Thoracic aorta (tissue), 2 donors: ENCODE data around the gene RAB37. TPM values are rescaled to one million over a fixed set of nuclear protein-coding genes. Genes with fewer than 3 reads are reported as not detected.

Source experiments
- ATAC-seq: fragments of 150-250 bp; one replicate; pipeline ENCODE4 v1.8.0; 2017; ENCODE audit warnings: low read depth; ENCODE audit not compliant: insufficient number of reproducible peaks, low FRiP score
- DNase-seq: peaks from one replicate; pipeline ENCODE4 v3.0.0-alpha.2; 2020; ENCODE audit warnings: low spot score
- H3K27ac ChIP-seq, 2 donors: fragments of 200-600 bp; sonication (generic); 1 replicate in 1 of 2; 2 replicates in 1 of 2; pipeline ENCODE4 v1.5.1; 2016; ENCODE audit warnings: mild to moderate bottlenecking in 2 of 2, moderate library complexity in 2 of 2
- H3K27me3 ChIP-seq: fragments of 200-600 bp; sonication (generic); replicated peaks from 2 replicates; pipeline ENCODE4 v1.6.0; 2016; ENCODE audit warnings: mild to moderate bottlenecking; ENCODE audit not compliant: insufficient read depth
- H3K36me3 ChIP-seq: fragments of 200-600 bp; sonication (generic); one replicate; pipeline ENCODE4 v1.5.1; 2016
- H3K4me1 ChIP-seq, 2 donors: fragments of 200-600 bp; sonication (generic); 1 replicate in 1 of 2; 2 replicates in 1 of 2; pipeline versions ENCODE4 v1.5.1 to v1.6.0; 2016; ENCODE audit warnings: low read depth in 2 of 2, mild to moderate bottlenecking in 1 of 2; ENCODE audit not compliant: control insufficient read depth in 1 of 2
- H3K4me3 ChIP-seq: fragments of 200-600 bp; sonication (generic); 2 replicates; pipeline ENCODE4 v1.5.1; 2016; ENCODE audit warnings: mild to moderate bottlenecking
- H3K9me3 ChIP-seq: fragments of 200-600 bp; sonication (generic); 2 replicates; pipeline ENCODE4 v1.5.1; 2016
- CTCF ChIP-seq: fragments of 200-600 bp; sonication (generic); IDR thresholded peaks from one replicate; pipeline ENCODE4 v1.5.1; 2019; ENCODE audit warnings: antibody characterized with exemption
- total RNA-seq, 2 donors: library from RNA; depleted of rRNA; stranded (reverse); fragments of >200 nt; gene quantifications; one replicate each; pipeline versions ENCODE4 v1.1.0 to v1.2.3, GENCODE V29; 2016

Gene RAB37
- total RNA-seq, 2 donors from 2014 or later, result 2.2 to 3.2 TPM

GRCh38 chr17:74785096-74785980 lies 48.3 kb downstream of the RAB37 start:
- no peak for ATAC-seq

DNA sequence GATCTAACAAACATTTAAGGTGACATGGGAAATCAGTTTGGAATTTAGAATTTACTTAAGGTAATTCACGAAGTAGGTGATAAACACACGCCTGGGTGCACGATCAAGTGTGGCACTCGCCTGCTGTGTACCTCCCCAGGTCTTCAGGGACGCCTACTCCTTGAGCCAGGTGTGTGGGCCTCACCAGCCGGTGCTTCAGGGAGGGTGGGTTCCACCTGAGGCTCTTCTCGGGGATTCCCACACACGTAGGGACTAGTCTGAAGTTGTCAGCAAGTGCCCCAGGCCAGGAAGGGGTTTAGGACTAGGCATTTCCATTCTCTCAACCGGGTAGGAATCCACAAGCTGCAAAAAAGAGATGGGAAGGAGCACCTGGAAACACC lies 48.9 kb downstream of the RAB37 start:
- H3K9me3 ChIP-seq, result no peaks in the 10 kb centered on the region
- no peak overlapping the region for H3K4me3 ChIP-seq
- H3K27me3 ChIP-seq, result no peaks in the 10 kb centered on the region
- H3K27ac ChIP-seq, result no peak overlapping the region
- no peak for TF ChIP-seq CTCF
- H3K4me1 ChIP-seq, result no peaks in the 10 kb centered on the region
- no peak for DNase-seq
- peaks cover 18% of the 10 kb centered on the region for H3K36me3 ChIP-seq
- no peak for ATAC-seq

More at GRCh38 chr17:74785096-74785980, 48.3 kb downstream of the RAB37 start:
- H3K4me1 ChIP-seq, result no peaks in the 10 kb centered on the region
- H3K9me3 ChIP-seq, result no peaks in the 10 kb centered on the region
- H3K4me3 ChIP-seq, result no peak overlapping the region
- peaks cover 12% of the 10 kb centered on the region for H3K36me3 ChIP-seq
- no peak overlapping the region for H3K27ac ChIP-seq
- DNase-seq, result no peak
- no peaks in the 10 kb centered on the region for H3K27me3 ChIP-seq
- no peak for TF ChIP-seq CTCF

DNA sequence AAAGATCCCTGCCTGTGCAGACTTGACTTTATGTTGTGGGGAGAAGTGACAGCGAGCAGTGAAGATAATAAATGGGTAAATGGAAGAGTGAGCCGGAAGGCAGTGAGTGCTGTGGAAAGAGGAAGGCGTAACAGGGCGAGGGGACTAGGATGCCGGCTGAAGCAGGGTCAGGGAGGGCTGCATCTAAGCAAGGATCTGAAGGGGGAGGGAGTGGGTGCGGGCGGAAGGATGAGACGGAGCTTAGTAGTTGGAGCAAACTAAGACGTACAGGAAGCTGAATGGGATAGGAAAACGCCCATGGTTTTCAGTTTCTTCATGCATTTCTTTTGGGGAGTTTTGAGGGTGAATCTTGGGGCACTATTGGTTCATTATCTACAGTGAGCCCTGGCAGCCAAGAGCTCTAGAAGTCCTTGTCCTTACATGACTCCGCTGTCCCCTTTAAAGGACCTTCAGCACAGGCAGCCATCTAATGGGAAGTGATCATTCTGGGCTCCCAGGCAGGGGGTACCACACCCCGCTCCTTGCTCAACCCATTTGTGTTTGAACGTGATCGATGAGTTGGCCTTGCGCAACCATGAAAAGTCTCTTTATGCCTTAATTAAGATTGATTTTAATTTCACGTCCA lies 49.5 kb downstream of the RAB37 start:
- Histone ChIP-seq H3K4me1 (no peaks in the 10 kb centered on the region), H3K27me3 (no peaks in the 10 kb centered on the region), H3K36me3 (peaks cover 18% of the 10 kb centered on the region), H3K27ac (no peak overlapping the region), H3K9me3 (no peaks in the 10 kb centered on the region), H3K4me3 (no peak overlapping the region)
- DNase-seq (no peak), ATAC-seq (no peak)
- TF ChIP-seq CTCF, result no peak

DNA sequence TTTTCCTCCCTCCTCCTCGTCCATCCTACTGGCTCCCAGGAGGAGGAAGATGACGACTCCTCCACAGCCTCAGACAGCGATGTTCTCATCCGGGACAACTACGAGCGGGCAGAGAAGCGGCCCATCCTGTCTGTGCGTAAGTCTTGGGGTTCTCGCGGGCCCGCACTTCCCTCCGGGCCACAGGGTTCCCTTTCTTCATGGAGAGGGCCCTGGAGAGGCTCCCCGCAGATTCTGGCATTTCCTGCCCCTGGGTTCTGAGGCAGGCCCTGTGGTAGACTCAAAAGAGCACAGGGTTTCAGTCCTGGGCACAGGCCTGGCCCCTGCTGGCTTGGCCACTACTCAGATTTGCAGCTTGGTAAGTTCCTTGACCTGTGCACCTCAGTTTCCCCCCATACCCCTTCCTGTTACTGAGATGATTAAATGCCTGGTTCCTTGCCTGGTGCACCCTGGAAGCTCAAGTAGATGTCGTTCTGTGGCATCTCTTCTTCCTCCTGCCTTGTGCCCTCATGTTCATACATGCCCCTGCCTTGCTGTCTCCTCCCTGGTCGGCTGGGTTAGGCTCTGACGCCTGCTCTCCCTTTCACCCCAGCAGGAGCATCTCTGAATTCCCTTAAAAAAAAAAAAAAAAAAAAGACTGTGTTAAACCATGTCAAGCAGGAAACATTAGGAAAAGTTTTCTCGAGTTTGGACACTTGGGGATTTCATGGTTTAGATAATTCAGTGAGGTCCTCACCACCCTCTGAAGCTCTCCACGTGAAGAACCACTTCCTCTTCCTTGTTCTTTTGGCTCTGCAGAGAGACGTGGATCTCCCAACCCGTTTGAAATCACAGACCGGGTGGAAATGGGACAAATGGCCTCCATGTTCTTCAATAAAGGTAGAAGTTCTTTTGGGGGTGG lies 53.4 kb downstream of the RAB37 start:
- ATAC-seq (no peak), DNase-seq (no peak)
- Histone ChIP-seq H3K27ac (no peak overlapping the region), H3K27me3 (no peaks in the 10 kb centered on the region), H3K4me3 (no peak overlapping the region), H3K9me3 (no peaks in the 10 kb centered on the region), H3K4me1 (no peaks in the 10 kb centered on the region), H3K36me3 (peaks cover 35% of the 10 kb centered on the region)
- no peak for TF ChIP-seq CTCF
